AG04450 (cell line): ENCODE data around the gene PTPRD. TPM values are rescaled to one million over a fixed set of nuclear protein-coding genes. Genes with fewer than 3 reads are reported as not detected.

Experiments
- CTCF ChIA-PET: fragments of 300-600, 350-600 bp; formaldehyde crosslinking; extraction: SDS; loops from one replicate; lab custom pipeline; 2022; ENCODE audit warnings: antibody characterized with exemption, inconsistent platforms; lab: Charles Lee
- POLR2A ChIA-PET: fragments of 350-600 bp; formaldehyde crosslinking; extraction: SDS; loops from one replicate; lab custom pipeline; 2021; ENCODE audit warnings: antibody characterized with exemption, inconsistent platforms; lab: Yijun Ruan, JAX
- DNase-seq: peaks from one replicate; pipeline ENCODE4 v3.0.0-alpha.2; 2011; ENCODE audit warnings: low read depth, low spot score
- H3K27ac ChIP-seq: one replicate; pipeline ENCODE4 v1.5.1; 2012; ENCODE audit warnings: low read depth, low read length, control low read depth
- H3K27me3 ChIP-seq: one replicate; pipeline ENCODE4 v1.6.0; 2012; ENCODE audit warnings: low read length; ENCODE audit not compliant: control insufficient read depth, insufficient read depth
- H3K4me3 ChIP-seq: 2 replicates; pipeline ENCODE4 v1.5.1; 2011; ENCODE audit warnings: mild to moderate bottlenecking, low read depth, low read length, control low read depth
- H3K9me3 ChIP-seq: 2 replicates; pipeline ENCODE4 v1.5.1; 2012; ENCODE audit warnings: low read length; ENCODE audit not compliant: control insufficient read depth, insufficient read depth
- CTCF ChIP-seq: IDR thresholded peaks from 2 replicates; pipeline ENCODE4 v1.5.1; 2011; ENCODE audit warnings: low read depth, low read length, control low read depth, inconsistent platforms
- polyA plus RNA-seq: library from polyadenylated mRNA; depleted of rRNA; stranded (reverse); fragments of >200 nt; gene quantifications from 2 replicates; pipeline ENCODE4 v1.2.3, GENCODE V29; 2011

PTPRD gene
- polyA plus RNA-seq, 1 experiment: 0.19 TPM

GRCh38 chr9:9498846-9499245 is 1114.0 kb downstream of the PTPRD start:
- ChIA-PET CTCF (no interaction called here), POLR2A (no interaction called here)
- Histone ChIP-seq H3K27ac (no peak overlapping the region), H3K9me3 (peaks cover 7% of the 10 kb centered on the region), H3K27me3 (no peaks in the 10 kb centered on the region), H3K4me3 (no peak overlapping the region)
- no peak for TF ChIP-seq CTCF
- no peak for DNase-seq

- no peak for DNase-seq
- CTCF ChIA-PET: no interaction called here
- Histone ChIP-seq H3K9me3 (peaks cover 7% of the 10 kb centered on the region), H3K27ac (no peak overlapping the region), H3K27me3 (no peaks in the 10 kb centered on the region), H3K4me3 (no peak overlapping the region)
- TF ChIP-seq CTCF: no peak
- POLR2A ChIA-PET: no interaction called here
Measured at GRCh38 chr9:9498128-9498527, 1114.7 kb downstream of the PTPRD start.

- Histone ChIP-seq H3K27ac (no peak overlapping the region), H3K27me3 (no peaks in the 10 kb centered on the region), H3K9me3 (peaks cover 7% of the 10 kb centered on the region), H3K4me3 (no peak overlapping the region)
- ChIA-PET POLR2A (no interaction called here), CTCF (no interaction called here)
- no peak for TF ChIP-seq CTCF
- DNase-seq: no peak
Measured at GRCh38 chr9:9494336-9494735, 1118.5 kb downstream of the PTPRD start.

- no peak overlapping the region for H3K27ac ChIP-seq
- H3K27me3 ChIP-seq: no peaks in the 10 kb centered on the region
- ChIA-PET POLR2A (no interaction called here), CTCF (no interaction called here)
- peaks cover 10% of the 10 kb centered on the region for H3K9me3 ChIP-seq
- no peak overlapping the region for H3K4me3 ChIP-seq
- no peak for DNase-seq
- TF ChIP-seq CTCF: no peak
Measured at GRCh38 chr9:9492506-9492905, 1120.3 kb downstream of the PTPRD start.

GRCh38 chr9:9489183-9489582 is 1123.6 kb downstream of the PTPRD start:
- ChIA-PET POLR2A (no interaction called here), CTCF (no interaction called here)
- H3K27ac ChIP-seq: no peak overlapping the region
- H3K4me3 ChIP-seq: no peak overlapping the region
- no peak for TF ChIP-seq CTCF
- DNase-seq: no peak
- H3K27me3 ChIP-seq: no peaks in the 10 kb centered on the region
- H3K9me3 ChIP-seq: peaks cover 5% of the 10 kb centered on the region; the same call in 1 of the 2 replicates
